ENCODE data around the gene NEDD8. TPM values are rescaled to one million over a fixed set of nuclear protein-coding genes. Genes with fewer than 3 reads are reported as not detected.
"Not testable (repeated sequence)": the region's sequence is repeated elsewhere in the genome, so short reads cannot be mapped to it uniquely, and the experiment has no call there.

NEDD8 gene
- total and polyA plus RNA-seq, 2 donors (not counting 1 experiment from before 2014, with no cell fraction given): 86.7 to 98.5 TPM

DNA sequence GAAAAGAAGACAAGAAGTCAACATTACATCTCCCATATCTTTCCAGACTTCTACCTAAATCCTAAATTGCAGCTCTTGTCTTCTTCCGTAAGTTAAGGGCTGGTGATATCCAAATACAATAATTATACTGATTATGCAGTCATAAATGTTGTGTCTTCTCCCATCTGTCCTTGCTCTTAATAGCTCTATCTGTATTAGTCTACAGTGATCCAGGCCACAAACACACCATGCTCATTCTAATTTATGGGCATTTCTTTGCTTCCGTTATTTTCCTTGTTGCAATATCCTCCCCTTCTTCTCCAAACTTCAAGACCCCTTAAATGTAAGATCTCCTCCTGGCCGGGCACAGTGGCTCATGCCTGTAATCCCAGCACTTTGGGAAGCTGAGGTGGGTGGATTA is 12.6 kb downstream of the NEDD8 start:
- ChIA-PET POLR2A (interaction anchor here (0.7 kb wide), 2 partner anchors 65 to 125 kb away, joined by 8 to 16 read pairs; no protein-coding TSS in a partner anchor), CTCF (interaction anchor here (0.7 to 2.1 kb wide), 7 partner anchors 15 to 1761 kb away, joined by 3 to 9 read pairs (median 4); partner anchors contain the start of genes CIDEB and TINF2)
- no CpG with 5 or more reads among the region's 3 CpGs for WGBS (ENCODE audit: insufficient coverage)
- H3K27me3 Mint-ChIP-seq: no peaks in the 10 kb centered on the region
- H3K4me2 ChIP-seq (replicated peaks; ENCODE audit: low read depth, low read length, poor library complexity, severe bottlenecking): no peak overlapping the region
- H3K9me3 Mint-ChIP-seq (ENCODE audit: insufficient read depth): no peaks in the 10 kb centered on the region
- H3K4me3 ChIP-seq (ENCODE audit: control extremely low read depth in 1 of 5, extremely low read depth in 1 of 5, insufficient read depth in 1 of 5, low read depth in 2 of 5, low read length in 4 of 5): no peak overlapping the region
- H2AFZ ChIP-seq (ENCODE audit: insufficient read depth, low read depth, low read length, poor library complexity, severe bottlenecking): no peak overlapping the region
- H3K27me3 ChIP-seq (replicated peaks in 1 of 4; ENCODE audit: control extremely low read depth in 1 of 4, control insufficient read depth in 3 of 4, insufficient read depth in 4 of 4, low read length in 3 of 4): no peaks in the 10 kb centered on the region
- peaks cover 11 to 14% of the 10 kb centered on the region in 2 donors for H3K4me1 ChIP-seq (ENCODE audit: control insufficient read depth in 2 of 2, insufficient read depth in 2 of 2, low read length in 2 of 2)
- peaks cover 75% of the 10 kb centered on the region for H3K79me2 ChIP-seq (ENCODE audit: control insufficient read depth, insufficient read depth, low read length)
- H3K9me3 ChIP-seq (ENCODE audit: control extremely low read depth in 1 of 3, control insufficient read depth in 2 of 3, insufficient read depth in 1 of 3, low read length in 2 of 3): no peaks in the 10 kb centered on the region
- intact Hi-C loops (cut with micrococcal nuclease): loop anchor here (10.0 kb wide), 1 partner anchor 665 kb away; the partner anchor contains the start of genes THTPA and ZFHX2
- DNase-seq (no peak), ATAC-seq (ENCODE audit: low read depth) (no peak)
- H3K4me3 Mint-ChIP-seq: no peak overlapping the region
- H3K36me3 ChIP-seq (replicated peaks in 1 of 2; ENCODE audit: control extremely low read depth in 1 of 2, control insufficient read depth in 1 of 2, extremely low read depth in 1 of 2, insufficient read depth in 2 of 2, low read length in 1 of 2): peaks cover 2 to 4% of the 10 kb centered on the region in 2 experiments
- H3K27ac Mint-ChIP-seq: no peak overlapping the region
- H3K4me1 Mint-ChIP-seq: peaks cover 15% of the 10 kb centered on the region
- no peak overlapping the region for H3K9ac ChIP-seq (ENCODE audit: low read length)
- no peak overlapping the region for H3K27ac ChIP-seq (ENCODE audit: low read length in 2 of 2)
- TF ChIP-seq EZH2 (IDR thresholded peaks at IDR 0.05; ENCODE audit: borderline replicate concordance, insufficient read depth, low read depth, low read length, poor library complexity, severe bottlenecking) (no peak), CTCF (IDR thresholded peaks at IDR 0.05) (no peak)
- H4K20me1 ChIP-seq (ENCODE audit: control insufficient read depth, insufficient read depth, low read length, poor library complexity, severe bottlenecking): peaks cover 15% of the 10 kb centered on the region

GRCh38 chr14:24219080-24219479 is 13.1 kb downstream of the NEDD8 start:
- TF ChIP-seq CTCF (IDR thresholded peaks at IDR 0.05): no peak
- TF ChIP-seq EZH2 (IDR thresholded peaks at IDR 0.05; ENCODE audit: borderline replicate concordance, insufficient read depth, low read depth, low read length, poor library complexity, severe bottlenecking): no peak
- Histone ChIP-seq H3K36me3 (replicated peaks in 1 of 2; ENCODE audit: control extremely low read depth in 1 of 2, control insufficient read depth in 1 of 2, extremely low read depth in 1 of 2, insufficient read depth in 2 of 2, low read length in 1 of 2) (peaks cover 2 to 8% of the 10 kb centered on the region in 2 experiments), H3K27me3 (replicated peaks in 1 of 4; ENCODE audit: control extremely low read depth in 1 of 4, control insufficient read depth in 3 of 4, insufficient read depth in 4 of 4, low read length in 3 of 4) (no peaks in the 10 kb centered on the region), H3K27ac (ENCODE audit: low read length in 2 of 2) (no peak overlapping the region), H3K79me2 (ENCODE audit: control insufficient read depth, insufficient read depth, low read length) (peaks cover 75% of the 10 kb centered on the region), H2AFZ (ENCODE audit: insufficient read depth, low read depth, low read length, poor library complexity, severe bottlenecking) (no peak overlapping the region), H3K4me3 (ENCODE audit: control extremely low read depth in 1 of 5, extremely low read depth in 1 of 5, insufficient read depth in 1 of 5, low read depth in 2 of 5, low read length in 4 of 5) (no peak overlapping the region), H3K9me3 (ENCODE audit: control extremely low read depth in 1 of 3, control insufficient read depth in 2 of 3, insufficient read depth in 1 of 3, low read length in 2 of 3) (no peaks in the 10 kb centered on the region), H3K9ac (ENCODE audit: low read length) (no peak overlapping the region), H3K4me1 (ENCODE audit: control insufficient read depth in 2 of 2, insufficient read depth in 2 of 2, low read length in 2 of 2) (peaks cover 16 to 19% of the 10 kb centered on the region in 2 donors), H3K4me2 (replicated peaks; ENCODE audit: low read depth, low read length, poor library complexity, severe bottlenecking) (no peak overlapping the region), H4K20me1 (ENCODE audit: control insufficient read depth, insufficient read depth, low read length, poor library complexity, severe bottlenecking) (peaks cover 15% of the 10 kb centered on the region)
- ATAC-seq (ENCODE audit: low read depth): no peak
- Mint-ChIP-seq H3K27ac (no peak overlapping the region), H3K4me3 (no peak overlapping the region), H3K27me3 (no peaks in the 10 kb centered on the region), H3K9me3 (ENCODE audit: insufficient read depth) (no peaks in the 10 kb centered on the region), H3K4me1 (peaks cover 18% of the 10 kb centered on the region)
- ChIA-PET POLR2A (interaction anchor here (0.7 kb wide), 2 partner anchors 66 to 124 kb away, joined by 8 to 16 read pairs; no protein-coding TSS in a partner anchor), CTCF (interaction anchor here (0.7 to 2.1 kb wide), 4 partner anchors 16 to 1760 kb away, joined by 3 to 9 read pairs (median 6); partner anchors contain the start of gene TINF2)
- DNase-seq: no peak
- intact Hi-C loops (cut with micrococcal nuclease): loop anchor here (10.0 kb wide), 1 partner anchor 664 kb away; the partner anchor contains the start of genes THTPA and ZFHX2
- WGBS (ENCODE audit: insufficient coverage): no CpG with 5 or more reads among the region's 4 CpGs

- peaks cover 32% of the 10 kb centered on the region for H3K4me1 Mint-ChIP-seq
- Histone ChIP-seq H3K79me2 (ENCODE audit: control insufficient read depth, insufficient read depth, low read length) (peaks cover 67% of the 10 kb centered on the region), H3K27ac (ENCODE audit: low read length in 2 of 2) (peak overlapping the region in 1 of 2 donors; percentile 85), H4K20me1 (ENCODE audit: control insufficient read depth, insufficient read depth, low read length, poor library complexity, severe bottlenecking) (peaks cover 10% of the 10 kb centered on the region), H3K4me1 (ENCODE audit: control insufficient read depth in 2 of 2, insufficient read depth in 2 of 2, low read length in 2 of 2) (peaks cover 27 to 32% of the 10 kb centered on the region in 2 donors)
- not testable (repeated sequence) for H3K27me3 Mint-ChIP-seq; DNase-seq; H3K27ac Mint-ChIP-seq; ATAC-seq (ENCODE audit: low read depth); H3K4me2 ChIP-seq (replicated peaks; ENCODE audit: low read depth, low read length, poor library complexity, severe bottlenecking); H2AFZ ChIP-seq (ENCODE audit: insufficient read depth, low read depth, low read length, poor library complexity, severe bottlenecking); H3K36me3 ChIP-seq (replicated peaks in 1 of 2; ENCODE audit: control extremely low read depth in 1 of 2, control insufficient read depth in 1 of 2, extremely low read depth in 1 of 2, insufficient read depth in 2 of 2, low read length in 1 of 2); H3K4me3 Mint-ChIP-seq; H3K9ac ChIP-seq (ENCODE audit: low read length); H3K4me3 ChIP-seq (ENCODE audit: control extremely low read depth in 1 of 5, extremely low read depth in 1 of 5, insufficient read depth in 1 of 5, low read depth in 2 of 5, low read length in 4 of 5); H3K9me3 ChIP-seq (ENCODE audit: control extremely low read depth in 1 of 3, control insufficient read depth in 2 of 3, insufficient read depth in 1 of 3, low read length in 2 of 3); H3K27me3 ChIP-seq (replicated peaks in 1 of 4; ENCODE audit: control extremely low read depth in 1 of 4, control insufficient read depth in 3 of 4, insufficient read depth in 4 of 4, low read length in 3 of 4); H3K9me3 Mint-ChIP-seq (ENCODE audit: insufficient read depth)
- CTCF ChIA-PET: interaction anchor here (1.4 to 4.2 kb wide), 8 partner anchors 14 to 92 kb away, joined by 3 to 31 read pairs (median 10); partner anchors contain the start of genes DHRS1, IRF9, LTB4R2 and NOP9
- WGBS (ENCODE audit: insufficient coverage): no CpG with 5 or more reads among the region's 1 CpG
- POLR2A ChIA-PET: interaction anchor here (1.8 kb wide), 1 partner anchor 25 kb away, joined by 17 read pairs; the partner anchor contains the start of gene TINF2
- intact Hi-C loops (cut with micrococcal nuclease): loop anchor here (1.0 to 10.0 kb wide), 5 partner anchors 25 to 916 kb away; partner anchors contain the start of genes THTPA, TINF2 and ZFHX2
These were observed 15.3 kb downstream of the NEDD8 start for GRCh38 chr14:24216876-24217275.
